ENCODE measurements around the gene INPP5E.

GRCh38 chr9:136448655-136449054, 9.0 kb upstream of the INPP5E start:
- no peak for TF ChIP-seq CTCF (IDR thresholded peaks at IDR 0.05)
- no peak for TF ChIP-seq POLR2A (IDR thresholded peaks at IDR 0.05)
- no peak for TF ChIP-seq POLR2AphosphoS5 (IDR thresholded peaks at IDR 0.05)
